ENCODE measurements around the gene STS. TPM values are rescaled to one million over a fixed set of nuclear protein-coding genes. Genes with fewer than 3 reads are reported as not detected.
A peak's percentile ranks its signal among the peaks of the same experiment; 100 is the strongest.

STS gene
- total and polyA plus RNA-seq, 2 donors from 2014 or later = 2.7 to 13.4 TPM

DNA sequence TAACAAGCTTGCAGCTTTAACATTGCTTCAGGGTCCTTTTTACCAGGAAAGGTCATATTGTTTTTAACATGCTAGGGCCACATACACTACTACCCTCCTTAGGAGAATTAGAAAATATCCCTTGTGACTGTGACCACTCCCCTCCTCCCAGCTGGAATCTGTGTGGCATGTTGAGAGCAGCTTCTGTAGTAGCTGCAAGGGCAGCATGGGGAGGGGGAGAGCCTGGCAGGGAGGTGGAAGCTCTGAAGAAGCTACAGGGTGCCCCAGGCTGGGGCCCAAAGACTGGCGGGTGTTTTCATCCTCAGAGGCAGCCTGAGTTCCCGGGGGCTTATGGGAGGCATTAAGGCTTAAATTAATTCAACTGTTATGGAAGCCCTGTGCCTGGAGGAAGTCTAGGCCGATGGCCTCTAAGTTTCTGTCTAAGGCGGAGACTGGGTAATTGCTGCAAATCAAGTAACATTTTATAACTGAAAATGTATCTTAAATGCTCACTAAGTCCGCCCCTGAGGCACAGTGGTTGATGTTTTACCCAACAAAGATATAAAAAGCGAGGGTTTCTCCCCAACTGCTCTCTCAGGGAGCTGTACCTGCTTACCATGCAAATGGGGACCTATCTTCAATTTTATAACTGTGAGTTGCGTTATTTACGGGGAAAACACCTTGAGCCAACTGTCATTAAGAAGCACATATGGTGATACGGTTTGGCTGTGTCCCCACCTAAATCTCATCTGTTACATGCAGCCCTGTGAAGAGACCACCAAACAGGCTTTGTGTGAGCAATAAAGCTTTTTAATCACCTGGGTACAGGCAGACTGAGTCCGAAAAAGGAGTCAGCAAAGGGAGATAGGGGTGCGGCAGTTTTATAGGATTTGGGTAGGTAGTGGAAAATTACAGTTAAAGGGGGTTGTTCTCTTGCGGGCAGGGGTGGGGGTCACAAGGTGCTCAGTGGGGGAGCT lies 37.4 kb upstream of the STS start:
- Histone ChIP-seq H3K36me3 (ENCODE audit: control insufficient read depth in 2 of 3, insufficient read depth in 3 of 3, low read length in 3 of 3) (no peaks in the 10 kb centered on the region), H3K27me3 (ENCODE audit: control insufficient read depth, insufficient read depth, low read length) (no peaks in the 10 kb centered on the region), H3K4me3 (ENCODE audit: low read length in 3 of 3) (no peak overlapping the region), H3K9me3 (ENCODE audit: control insufficient read depth in 2 of 3, insufficient read depth in 1 of 3, low read length in 3 of 3) (no peaks in the 10 kb centered on the region), H3K27ac (ENCODE audit: low read depth in 2 of 2, low read length in 2 of 2) (no peak overlapping the region), H3K9ac (ENCODE audit: low read length in 3 of 3) (no peak overlapping the region), H3K4me1 (ENCODE audit: control insufficient read depth in 2 of 3, insufficient read depth in 2 of 3, low read depth in 1 of 3, low read length in 3 of 3) (peaks cover 0 to 14% (median 3%) of the 10 kb centered on the region in 3 donors)
- intact Hi-C loops (cut with DNase I) = no loop called here
- DNase-seq (peak in 1 of 5 donors; percentile 8), FAIRE-seq (no peak)
- TF ChIP-seq, protein P1, sequence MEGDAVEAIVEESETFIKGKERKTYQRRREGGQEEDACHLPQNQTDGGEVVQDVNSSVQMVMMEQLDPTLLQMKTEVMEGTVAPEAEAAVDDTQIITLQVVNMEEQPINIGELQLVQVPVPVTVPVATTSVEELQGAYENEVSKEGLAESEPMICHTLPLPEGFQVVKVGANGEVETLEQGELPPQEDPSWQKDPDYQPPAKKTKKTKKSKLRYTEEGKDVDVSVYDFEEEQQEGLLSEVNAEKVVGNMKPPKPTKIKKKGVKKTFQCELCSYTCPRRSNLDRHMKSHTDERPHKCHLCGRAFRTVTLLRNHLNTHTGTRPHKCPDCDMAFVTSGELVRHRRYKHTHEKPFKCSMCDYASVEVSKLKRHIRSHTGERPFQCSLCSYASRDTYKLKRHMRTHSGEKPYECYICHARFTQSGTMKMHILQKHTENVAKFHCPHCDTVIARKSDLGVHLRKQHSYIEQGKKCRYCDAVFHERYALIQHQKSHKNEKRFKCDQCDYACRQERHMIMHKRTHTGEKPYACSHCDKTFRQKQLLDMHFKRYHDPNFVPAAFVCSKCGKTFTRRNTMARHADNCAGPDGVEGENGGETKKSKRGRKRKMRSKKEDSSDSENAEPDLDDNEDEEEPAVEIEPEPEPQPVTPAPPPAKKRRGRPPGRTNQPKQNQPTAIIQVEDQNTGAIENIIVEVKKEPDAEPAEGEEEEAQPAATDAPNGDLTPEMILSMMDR (IDR thresholded peaks at IDR 0.05; ENCODE audit: borderline replicate concordance, extremely low read depth, insufficient read depth) = no peak

DNA sequence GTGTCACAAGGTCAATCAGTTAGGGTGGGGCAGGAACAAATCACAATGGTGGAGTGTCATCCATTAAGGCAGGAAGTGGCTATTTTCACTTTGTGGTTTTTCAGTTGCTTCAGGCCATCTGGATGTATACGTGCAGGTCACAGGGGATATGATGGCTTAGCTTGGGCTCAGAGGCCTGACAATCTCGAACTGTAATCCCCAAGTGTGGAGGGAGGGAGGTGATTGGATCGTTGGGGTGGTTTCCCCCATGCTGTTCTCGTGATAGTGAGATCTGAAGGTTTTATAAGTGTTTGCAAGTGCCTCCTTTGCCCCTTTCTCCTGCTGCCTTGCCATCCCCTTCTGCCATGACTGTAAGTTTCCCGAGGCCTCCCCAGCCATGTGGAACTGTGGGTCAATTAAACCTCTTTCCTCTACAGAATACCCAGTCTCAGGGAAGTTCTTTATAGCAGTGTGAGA lies 36.7 kb upstream of the STS start:
- FAIRE-seq (no peak), DNase-seq (no peak)
- intact Hi-C loops (cut with DNase I) = no loop called here

DNA sequence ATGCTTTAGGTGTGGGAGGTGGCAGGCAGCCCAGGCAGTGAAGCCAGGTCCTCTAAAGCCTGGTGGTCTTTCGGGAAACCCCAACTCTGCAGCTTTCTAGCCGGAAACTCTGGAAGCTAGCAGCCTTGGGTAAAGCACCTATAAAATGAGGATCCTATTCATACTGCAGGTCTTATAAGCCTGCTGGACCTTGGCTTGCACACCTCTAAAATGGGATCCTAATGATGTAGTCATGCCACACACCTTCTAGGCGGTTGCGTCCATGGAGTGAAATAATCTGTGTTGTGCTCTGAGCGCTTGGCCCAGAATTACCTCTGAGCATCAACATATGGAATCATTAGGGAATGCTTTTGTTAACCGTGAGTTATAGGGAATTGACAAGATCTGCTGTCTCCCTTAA lies 36.0 kb upstream of the STS start:
- TF ChIP-seq, protein P1 (IDR thresholded peaks at IDR 0.05; ENCODE audit: borderline replicate concordance, extremely low read depth, insufficient read depth) = no peak
- Histone ChIP-seq H3K4me1 (ENCODE audit: control insufficient read depth in 2 of 3, insufficient read depth in 2 of 3, low read depth in 1 of 3, low read length in 3 of 3) (peaks cover 0 to 20% (median 3%) of the 10 kb centered on the region in 3 donors), H3K27me3 (ENCODE audit: control insufficient read depth, insufficient read depth, low read length) (no peaks in the 10 kb centered on the region), H3K9me3 (ENCODE audit: control insufficient read depth in 2 of 3, insufficient read depth in 1 of 3, low read length in 3 of 3) (no peaks in the 10 kb centered on the region), H3K9ac (ENCODE audit: low read length in 3 of 3) (no peak overlapping the region), H3K4me3 (ENCODE audit: low read length in 3 of 3) (no peak overlapping the region), H3K27ac (ENCODE audit: low read depth in 2 of 2, low read length in 2 of 2) (no peak overlapping the region), H3K36me3 (ENCODE audit: control insufficient read depth in 2 of 3, insufficient read depth in 3 of 3, low read length in 3 of 3) (no peaks in the 10 kb centered on the region)
- intact Hi-C loops (cut with DNase I) = no loop called here
- DNase-seq (no peak), FAIRE-seq (no peak)

More for the DNA sequence above, 36.7 kb upstream of the STS start:
- no peaks in the 10 kb centered on the region for H3K9me3 ChIP-seq (ENCODE audit: control insufficient read depth in 2 of 3, insufficient read depth in 1 of 3, low read length in 3 of 3)
- no peak overlapping the region for H3K27ac ChIP-seq (ENCODE audit: low read depth in 2 of 2, low read length in 2 of 2)
- H3K36me3 ChIP-seq (ENCODE audit: control insufficient read depth in 2 of 3, insufficient read depth in 3 of 3, low read length in 3 of 3) = no peaks in the 10 kb centered on the region
- H3K4me1 ChIP-seq (ENCODE audit: control insufficient read depth in 2 of 3, insufficient read depth in 2 of 3, low read depth in 1 of 3, low read length in 3 of 3) = peaks cover 0 to 20% (median 3%) of the 10 kb centered on the region in 3 donors
- H3K27me3 ChIP-seq (ENCODE audit: control insufficient read depth, insufficient read depth, low read length) = no peaks in the 10 kb centered on the region
- H3K9ac ChIP-seq (ENCODE audit: low read length in 3 of 3) = no peak overlapping the region
- no peak overlapping the region for H3K4me3 ChIP-seq (ENCODE audit: low read length in 3 of 3)
- TF ChIP-seq, protein P1 (IDR thresholded peaks at IDR 0.05; ENCODE audit: borderline replicate concordance, extremely low read depth, insufficient read depth) = no peak

All from kidney (tissue), 14 donors.